D721Med (cell line): ENCODE data around the gene C19orf73.
A peak's percentile ranks its signal among the peaks of the same experiment; 100 is the strongest.
"Not testable (repeated sequence)": the region's sequence is repeated elsewhere in the genome, so short reads cannot be mapped to it uniquely, and the experiment has no call there.

Experiments
- DNase-seq: peaks from one replicate; pipeline ENCODE4 v3.0.0; 2011; ENCODE audit warnings: low spot score; ENCODE audit not compliant: insufficient read length
- FAIRE-seq: peaks from 2 replicates; lab custom pipeline; 2011; peaks lifted over from hg19 to GRCh38; lab: Jason Lieb, UNC
- CTCF ChIP-seq: IDR thresholded peaks from 2 replicates; pipeline ENCODE4 v1.5.1; 2012; ENCODE audit warnings: mild to moderate bottlenecking, control low read depth; ENCODE audit not compliant: insufficient read depth; ENCODE audit errors: missing control alignments

C19orf73 gene

DNA sequence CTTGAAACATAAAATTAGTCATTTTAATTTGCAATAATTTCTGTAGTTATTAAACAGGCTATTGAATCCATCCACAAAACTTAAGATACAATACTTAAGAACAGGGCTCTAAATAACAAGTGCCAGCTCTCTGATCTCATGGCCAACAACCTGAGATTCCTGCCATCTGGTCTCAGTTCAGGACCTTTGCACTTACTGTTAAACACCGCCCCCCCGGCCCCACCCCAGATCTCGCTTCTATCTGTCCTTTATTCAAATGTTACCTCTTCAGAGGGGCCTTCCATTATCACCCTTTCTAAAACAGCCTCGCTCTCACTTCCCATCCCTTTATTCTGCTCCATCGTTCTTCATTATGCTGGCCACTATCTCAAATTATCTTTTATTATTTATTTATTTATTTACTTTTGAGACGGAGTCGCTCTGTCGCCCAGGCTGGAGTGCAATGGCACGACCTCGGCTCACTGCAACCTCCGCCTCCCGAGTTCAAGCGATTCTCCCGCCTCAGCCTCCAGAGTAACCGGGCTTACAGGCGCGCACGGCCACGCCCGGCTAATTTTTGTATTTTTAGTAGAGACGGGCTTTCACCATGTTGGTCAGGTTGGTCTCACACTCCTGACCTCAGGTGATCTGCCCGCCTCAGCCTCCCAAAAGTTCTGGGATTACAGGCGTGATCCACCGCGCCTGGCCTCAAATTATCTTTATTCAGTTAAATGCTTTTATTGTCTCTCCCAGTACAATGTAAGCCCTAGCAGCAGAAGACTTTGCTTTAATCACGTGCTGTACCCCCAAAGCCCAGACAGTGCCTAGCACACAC, 34.5 kb downstream of the C19orf73 start:
- FAIRE-seq (no peak), DNase-seq (no peak)
- no peak for TF ChIP-seq CTCF

DNA sequence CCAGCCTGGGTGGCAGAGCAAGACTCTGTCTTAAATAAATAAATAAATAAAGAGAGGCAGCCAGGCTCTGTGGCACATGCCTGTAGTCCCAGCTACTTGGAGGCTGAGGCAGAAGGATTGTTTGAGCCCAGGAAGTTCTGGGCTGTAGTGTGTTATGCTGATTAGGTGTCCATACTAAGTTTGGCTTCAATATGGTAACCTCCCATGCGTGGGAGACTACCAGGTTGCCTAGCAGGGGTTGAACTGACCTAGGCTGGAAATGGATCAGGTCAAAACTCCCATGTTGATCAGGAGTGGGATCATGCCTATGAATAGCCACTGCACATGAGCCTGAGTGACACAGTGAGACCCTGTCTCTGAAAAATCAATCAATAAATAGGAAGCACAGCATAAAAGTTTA, 37.7 kb downstream of the C19orf73 start:
- no peak for TF ChIP-seq CTCF
- FAIRE-seq (no peak), DNase-seq (no peak)

- no peak for TF ChIP-seq CTCF
- DNase-seq (no peak), FAIRE-seq (no peak)
Observed at GRCh38 chr19:49080392-49080791, 38.6 kb downstream of the C19orf73 start.

DNA sequence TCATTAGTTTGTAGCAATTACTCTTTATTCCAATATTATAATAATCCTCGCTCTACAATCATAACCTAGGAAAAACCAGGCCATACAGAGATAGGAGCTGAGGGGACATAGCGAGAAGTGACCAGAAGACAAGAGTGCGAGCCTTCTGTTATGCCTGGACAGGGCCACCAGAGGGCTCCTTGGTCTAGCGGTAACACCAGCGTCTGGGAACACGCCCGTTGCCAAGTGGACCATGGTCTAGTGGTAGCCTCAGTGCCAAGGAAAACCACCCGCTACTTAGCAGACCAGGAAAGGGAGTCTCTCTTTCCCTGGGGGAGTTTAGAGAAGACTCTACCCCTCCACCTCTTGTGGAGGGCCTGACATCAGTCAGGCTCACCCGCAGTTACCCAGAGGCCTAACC, 44.1 kb downstream of the C19orf73 start:
- TF ChIP-seq CTCF = peak; percentile 49
- DNase-seq, FAIRE-seq: not testable (repeated sequence)

GRCh38 chr19:49073514-49074378, 45.2 kb downstream of the C19orf73 start:
- DNase-seq = no peak
- no peak for FAIRE-seq
- peak; percentile 32 for TF ChIP-seq CTCF

GRCh38 chr19:49071860-49072547, 46.9 kb downstream of the C19orf73 start:
- TF ChIP-seq CTCF = peak; percentile 5
- DNase-seq (peak; percentile 22), FAIRE-seq (no peak)
